Activated CD4-positive, alpha-beta T cell treated with anti-CD3 and anti-CD28 coated beads for 4 hours (primary cell): ENCODE data around the gene FLVCR1.
"Not testable (repeated sequence)": the region's sequence is repeated elsewhere in the genome, so short reads cannot be mapped to it uniquely, and the experiment has no call there.

Source experiments
- DNase-seq, 2 donors: peaks; one replicate each; pipeline ENCODE4 v3.0.0-alpha.2; 2020

Gene FLVCR1

DNA sequence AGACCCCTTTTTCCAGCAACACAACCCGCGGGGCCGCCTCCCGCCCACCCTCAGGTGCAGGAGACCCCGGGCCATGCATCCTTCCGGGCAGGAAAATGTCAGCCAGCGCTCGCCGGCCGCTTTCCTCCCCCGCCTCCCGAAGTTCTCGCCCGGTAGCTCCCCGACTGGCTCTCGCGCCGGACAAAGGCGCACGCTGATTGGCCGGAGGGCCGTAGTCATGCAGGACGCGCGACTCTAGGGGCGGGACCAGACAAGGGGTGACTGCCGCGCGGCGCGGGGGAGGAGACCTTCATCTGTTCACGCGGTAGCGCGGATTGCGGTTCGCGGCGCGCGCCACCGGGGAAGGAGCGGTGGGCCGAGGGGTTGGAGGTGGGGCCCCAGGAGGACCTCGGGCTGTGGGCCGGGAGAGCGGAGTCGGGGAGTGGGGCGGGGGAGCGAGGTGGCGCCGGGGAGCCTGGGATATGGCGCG is at the start of gene FLVCR1:
FLVCR1 (plus strand) TSS at position 284 of the 469 bp plus-strand sequence; CDS start at position 462, 178 bp downstream.
- DNase-seq: peak; percentile 86 to 89

DNA sequence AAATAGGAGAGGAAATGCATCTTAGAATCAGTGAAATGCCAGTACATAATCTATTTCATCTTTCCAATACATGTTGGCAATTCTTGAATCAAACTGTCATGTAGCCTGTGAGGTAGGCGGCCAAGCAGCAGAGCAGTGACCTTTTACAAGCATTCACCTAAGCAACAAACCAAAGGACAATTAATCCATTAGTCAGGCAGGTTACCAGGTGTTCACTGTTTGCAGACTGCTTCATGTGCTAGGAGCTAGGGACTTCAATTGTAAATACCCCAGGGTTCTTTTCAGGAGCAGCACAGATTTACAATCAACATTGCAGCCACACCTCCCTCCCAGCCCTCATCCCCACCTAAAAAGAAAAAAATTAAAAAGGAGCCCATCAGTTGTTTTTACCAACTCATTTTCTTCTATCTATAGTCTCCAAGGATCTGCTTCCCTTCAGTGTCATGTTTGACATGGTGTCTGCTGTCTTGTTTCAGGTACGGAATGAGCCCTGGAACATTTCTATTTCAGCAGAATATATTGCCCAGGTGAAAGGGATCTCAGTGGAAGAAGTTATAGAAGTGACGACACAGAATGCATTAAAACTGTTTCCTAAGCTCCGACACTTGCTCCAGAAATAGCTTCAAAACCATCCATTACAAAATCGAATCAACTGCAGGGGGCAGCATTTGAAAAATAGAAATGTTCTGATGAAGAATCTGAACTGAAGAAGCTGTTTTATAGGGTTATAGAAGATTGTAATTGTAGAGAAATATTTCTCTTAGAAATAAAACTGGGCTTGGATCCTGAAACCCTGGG is 43.3 kb upstream of the FLVCR1 start:
- no peak for DNase-seq

DNA sequence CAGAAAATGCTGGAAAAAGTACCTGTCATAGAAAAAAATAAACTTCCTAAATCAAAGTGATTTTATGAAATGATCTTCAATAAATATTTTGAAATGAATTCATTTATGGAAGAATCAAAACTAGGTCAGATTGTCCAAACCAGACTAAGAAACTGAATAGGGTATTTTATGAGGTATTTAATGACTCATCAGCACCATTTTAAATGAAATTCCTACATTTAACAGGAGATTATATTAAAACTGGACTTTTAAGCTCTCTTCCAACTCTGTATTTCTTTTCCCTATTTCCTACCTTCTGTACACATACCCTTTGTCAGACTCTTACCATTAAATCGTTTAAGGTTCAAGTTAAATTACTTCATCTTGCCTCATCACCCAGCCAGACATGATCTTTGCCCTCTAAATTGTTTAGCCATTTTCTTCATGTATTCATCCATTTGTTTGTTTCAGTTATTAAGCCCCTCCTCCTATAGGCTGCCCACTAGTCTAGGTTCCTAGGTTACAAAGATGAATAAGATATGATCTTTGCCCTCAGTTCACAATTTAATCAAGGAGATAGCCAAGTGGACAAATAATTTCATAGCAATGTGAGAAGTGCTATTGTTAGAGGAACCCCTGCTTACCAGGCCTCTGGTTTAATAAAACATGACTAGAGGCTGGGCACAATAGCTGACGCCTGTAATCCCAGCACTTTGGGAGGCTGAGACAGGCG is 41.4 kb upstream of the FLVCR1 start:
- DNase-seq: no peak

DNA sequence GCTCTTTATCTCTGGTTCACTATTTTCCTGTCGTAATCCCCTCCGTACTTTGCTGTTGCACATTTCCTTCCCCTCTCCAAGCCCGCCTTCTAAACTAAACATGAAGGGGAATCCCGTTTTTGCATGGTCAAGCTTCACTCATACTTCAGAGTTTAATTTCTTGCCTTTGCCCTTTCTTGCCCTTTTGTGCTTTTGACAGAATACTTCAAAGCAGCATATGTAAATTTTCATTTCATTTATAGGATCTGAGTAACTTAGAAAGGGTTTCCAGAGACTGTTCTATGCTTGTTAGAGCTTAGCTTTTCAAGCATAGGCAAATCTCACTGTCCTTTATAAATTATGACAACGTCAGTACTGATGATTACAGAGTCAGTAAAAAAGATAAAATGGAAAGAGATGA is 38.3 kb upstream of the FLVCR1 start:
- DNase-seq: no peak

DNA sequence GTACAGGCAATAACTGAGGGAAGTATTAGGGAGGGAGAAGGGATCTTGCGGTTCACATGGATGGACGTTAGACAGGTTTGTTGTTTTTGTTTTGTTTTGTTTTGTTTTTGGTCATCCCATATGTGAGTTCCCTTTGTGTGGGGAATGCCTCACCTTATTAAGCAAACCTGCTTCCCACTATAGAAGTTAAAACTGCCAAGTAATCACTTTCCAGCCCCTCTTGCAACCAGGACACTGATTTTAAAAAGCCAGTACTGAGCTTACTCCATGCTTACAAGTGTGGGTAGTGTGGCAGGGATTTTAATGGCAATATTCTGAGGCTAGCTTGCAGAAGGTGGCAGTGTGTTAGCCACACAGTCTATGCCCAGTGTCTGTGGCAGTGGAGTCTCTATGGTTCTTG is 37.1 kb upstream of the FLVCR1 start:
- no peak for DNase-seq

DNA sequence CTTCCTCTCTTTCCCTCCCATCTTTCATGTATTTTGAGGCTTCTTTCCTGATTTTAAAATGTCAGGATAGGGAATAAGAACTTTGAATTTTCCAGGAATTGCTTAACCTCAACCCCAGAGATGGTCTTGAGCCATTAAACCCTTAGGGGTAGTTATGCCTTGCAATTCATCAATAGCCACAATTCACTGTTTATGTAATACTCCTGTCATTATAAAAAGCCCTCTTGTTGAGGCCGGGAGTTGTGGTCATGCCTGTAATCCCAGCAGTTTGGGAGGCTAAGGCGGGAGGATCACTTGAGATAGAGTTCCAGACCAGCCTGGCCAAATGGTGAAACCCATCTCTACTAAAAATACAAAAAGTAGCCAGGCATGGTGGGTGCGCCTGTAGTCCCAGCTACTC is 35.1 kb upstream of the FLVCR1 start:
- no peak for DNase-seq

DNA sequence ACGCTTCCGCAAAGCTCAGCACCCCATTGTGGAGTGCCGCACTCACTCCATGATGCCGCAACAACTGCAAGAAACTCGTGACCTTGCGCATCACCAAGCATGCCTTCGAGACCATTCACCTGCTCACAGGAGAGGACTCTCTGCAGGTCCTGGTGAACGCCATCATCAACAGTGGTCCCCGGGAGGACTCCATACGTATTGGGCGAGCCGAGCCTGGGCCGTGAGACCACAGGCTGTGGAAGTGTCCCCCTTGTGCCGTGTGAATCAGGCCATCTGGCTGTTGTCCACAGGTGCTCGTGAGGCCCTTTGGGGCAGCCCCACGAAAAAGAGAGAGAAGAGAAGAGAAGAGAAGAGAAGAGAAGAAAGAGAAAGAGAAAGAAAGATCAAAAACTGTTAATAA is 33.9 kb upstream of the FLVCR1 start:
- no peak for DNase-seq

DNA sequence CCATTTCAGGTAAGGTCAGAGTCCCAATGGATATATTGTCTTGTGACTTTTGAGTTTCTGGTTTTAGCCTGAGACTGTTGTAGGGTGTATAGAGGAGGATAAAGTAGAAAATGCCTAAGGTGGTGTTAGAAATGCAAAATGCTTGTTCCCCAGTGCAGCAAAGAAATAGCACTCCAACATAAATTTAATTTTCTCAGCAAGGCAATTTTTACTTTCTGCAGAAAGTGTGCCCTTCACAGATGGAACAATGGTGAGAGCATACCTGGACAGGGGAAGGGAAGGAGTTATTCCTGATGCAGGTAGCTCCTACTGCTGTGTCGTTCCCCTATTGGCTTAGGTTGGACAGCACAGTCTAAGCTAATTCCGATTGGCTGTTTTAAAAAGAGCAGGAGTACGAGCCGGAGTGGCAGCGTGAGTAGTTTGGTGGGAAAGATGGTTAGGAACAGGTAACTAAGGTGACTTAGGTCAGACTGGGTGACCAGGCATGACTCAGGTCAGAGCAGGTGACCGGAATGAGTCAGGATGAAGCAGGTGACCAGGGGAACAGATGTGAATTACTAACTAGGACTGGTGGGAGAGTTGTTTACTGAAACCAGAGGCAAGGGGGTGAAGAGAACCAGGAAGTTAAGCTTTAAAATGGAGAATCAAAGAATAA is 32.1 kb upstream of the FLVCR1 start:
- DNase-seq: no peak

DNA sequence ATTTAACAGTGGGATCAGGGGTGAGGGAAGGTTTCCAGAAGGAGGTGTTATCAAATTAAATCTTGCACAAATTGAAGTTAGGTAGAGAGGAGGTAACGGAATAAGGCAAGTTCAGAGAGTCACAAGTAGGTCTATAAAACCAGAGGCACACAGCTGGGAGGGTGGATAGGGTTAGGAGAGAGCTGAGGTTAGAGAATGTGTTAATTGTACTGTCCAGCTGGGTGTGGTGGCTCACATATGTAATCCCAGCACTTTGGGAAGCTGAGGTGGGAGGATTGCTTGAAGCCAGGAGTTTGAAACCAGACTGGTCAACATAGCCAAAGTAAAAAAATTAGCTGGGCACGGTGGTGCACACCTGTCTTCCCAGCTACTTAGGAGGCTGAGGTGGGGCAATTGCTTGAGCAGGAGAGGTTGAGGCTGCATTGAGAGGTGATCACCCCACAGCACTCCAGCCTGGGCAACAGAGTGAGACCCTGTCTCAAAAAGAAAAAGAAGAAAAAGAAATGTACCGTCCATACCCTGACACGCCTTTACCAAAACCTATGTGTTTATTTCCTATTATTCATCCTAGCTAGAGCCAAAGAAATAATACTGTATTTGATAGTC is 30.8 kb upstream of the FLVCR1 start:
- DNase-seq: no peak

DNA sequence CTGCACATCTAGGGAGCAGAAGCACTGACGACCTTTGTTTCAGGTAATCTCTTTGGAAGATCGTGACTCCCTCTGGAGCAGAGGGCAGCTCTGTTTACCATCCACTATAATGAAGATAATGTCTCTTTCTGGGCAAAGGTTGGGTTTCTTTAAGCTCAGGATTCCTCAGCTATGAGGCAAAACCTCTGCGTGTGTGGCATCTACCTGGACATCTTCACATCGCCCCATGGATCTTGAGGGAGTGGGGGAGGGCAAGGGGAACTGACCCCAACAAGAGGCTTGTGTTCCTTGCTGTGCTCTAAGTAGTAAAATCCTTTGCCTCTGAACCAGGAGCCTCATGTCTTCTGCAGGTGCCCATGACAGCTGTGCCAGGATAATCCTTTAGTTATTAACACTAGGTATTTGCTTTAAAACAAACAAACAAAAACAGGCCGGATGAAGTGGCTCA is 30.2 kb upstream of the FLVCR1 start:
- DNase-seq: no peak

DNA sequence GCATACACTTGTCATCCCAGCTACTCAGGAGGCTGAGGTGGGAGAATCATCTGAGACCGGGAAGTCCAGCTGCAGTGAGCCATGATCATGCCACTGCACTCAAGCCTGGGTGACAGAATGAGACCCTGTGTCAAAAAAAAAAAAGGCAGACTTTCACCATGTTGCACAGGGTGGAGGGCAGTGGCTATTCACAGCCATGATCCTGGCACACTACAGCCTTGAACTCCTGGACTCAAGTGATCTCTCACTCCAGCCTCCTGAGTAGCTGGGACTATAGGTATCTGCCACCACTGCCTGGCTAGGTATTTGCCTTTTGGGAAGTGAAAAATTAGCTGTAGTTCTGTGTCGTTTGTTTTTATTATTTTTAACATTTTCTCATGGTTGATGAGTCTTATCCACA is 29.7 kb upstream of the FLVCR1 start:
- no peak for DNase-seq

DNA sequence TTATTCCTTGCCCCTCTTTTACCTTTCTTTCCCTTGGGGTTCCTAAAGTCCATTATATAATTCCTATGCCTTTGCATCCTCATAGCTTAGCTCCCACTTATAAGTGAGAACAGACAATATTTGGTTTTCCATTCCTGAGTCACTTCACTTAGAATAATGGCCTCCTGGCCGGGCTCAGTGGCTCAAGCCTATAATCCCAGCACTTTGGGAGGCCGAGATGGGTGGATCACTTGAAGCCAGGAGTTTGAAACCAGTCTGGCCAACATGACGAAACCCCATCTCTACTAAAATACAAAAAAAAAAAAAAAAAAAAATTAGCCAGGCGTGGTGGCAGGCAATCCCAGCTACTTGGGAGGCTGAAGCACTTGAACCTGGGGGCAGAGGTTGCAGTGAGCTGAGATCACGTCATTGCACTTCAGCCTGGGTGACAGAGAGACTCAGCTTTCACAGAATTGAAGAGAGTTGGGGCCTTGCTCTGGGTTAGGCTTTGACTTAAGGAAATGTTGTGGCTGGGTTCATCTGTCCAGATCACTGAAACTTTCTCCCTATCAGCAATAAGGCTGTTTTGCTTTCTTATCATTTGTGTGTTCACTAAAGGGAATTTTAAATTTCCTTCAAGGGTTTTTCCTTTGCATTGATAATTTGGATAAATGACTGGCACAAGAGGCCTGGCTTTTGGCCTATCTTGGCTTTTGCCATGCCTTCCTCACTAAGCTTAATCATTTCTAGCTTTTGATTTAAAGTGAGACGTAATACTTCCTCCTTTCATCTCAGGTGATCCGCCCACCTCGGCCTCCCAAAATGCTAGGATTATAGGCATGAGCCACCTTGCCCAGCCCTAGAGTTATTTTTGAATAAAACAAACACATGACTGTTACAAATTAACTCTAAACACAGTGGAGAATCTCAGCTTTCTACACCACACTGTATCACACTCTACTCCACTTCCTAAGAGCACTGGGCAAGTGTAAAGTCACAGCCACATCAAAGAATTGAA is 24.6 kb upstream of the FLVCR1 start:
- DNase-seq: not testable (repeated sequence)

DNA sequence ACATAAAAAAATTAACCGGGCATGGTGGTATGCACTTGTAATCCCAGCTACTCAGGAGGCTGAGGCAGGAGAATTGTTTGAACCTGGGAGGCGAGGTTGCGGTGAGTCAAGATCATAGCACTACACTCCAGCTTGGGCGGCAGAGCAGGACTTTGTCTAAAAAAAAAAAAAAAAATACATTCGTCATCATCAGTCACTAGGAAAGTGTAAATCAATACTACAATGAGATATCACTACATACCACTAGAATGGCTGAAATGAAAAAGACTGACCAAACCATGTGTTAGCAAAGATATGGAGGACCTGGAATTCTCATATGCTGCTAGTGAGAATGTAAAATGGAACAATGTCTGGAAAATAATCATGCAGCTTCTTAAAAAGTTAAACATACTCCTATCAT is 19.9 kb upstream of the FLVCR1 start:
- no peak for DNase-seq

DNA sequence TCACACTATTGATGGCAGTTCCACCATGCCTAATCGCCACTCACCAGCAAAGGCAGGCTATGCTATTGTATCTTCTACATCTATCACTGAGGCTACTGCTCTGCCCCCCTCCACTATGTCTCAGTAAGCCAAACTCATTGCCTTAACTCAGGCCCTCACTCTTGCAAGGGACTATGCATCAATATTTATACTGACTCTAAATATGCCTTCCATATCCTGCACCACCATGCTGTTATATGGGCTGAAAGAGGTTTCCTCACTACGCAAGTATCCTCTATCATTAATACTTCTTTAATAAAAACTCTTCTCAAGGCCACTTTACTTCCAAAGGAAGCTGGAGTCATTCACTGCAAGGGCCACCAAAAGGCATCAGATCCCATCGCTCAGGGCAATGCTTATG is 13.6 kb upstream of the FLVCR1 start:
- not testable (repeated sequence) for DNase-seq

DNA sequence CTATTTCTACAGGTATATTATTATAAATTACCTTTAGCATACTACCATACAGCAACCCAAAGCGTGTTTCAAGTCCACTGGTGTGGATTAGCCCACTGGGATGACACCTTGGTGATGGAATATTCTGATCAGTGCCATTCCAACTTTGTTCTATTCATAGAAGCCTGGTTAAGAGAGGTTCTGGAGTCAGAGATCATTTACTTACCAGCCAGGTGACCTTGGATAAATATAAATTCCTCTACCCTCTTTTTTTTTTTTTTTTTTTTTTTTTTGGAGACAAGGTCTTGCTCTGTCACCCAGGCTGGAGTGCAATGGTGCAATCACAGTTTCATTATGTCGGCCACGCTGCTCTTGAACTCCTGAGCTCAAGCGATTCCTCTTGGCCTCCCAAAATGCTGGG is 10.5 kb upstream of the FLVCR1 start, which contains the start of gene SPATA45:
SPATA45 (minus strand) TSS at position 101 of the 400 bp plus-strand sequence. CDS start 11,500 bp downstream, outside the sequence.
- no peak for DNase-seq

DNA sequence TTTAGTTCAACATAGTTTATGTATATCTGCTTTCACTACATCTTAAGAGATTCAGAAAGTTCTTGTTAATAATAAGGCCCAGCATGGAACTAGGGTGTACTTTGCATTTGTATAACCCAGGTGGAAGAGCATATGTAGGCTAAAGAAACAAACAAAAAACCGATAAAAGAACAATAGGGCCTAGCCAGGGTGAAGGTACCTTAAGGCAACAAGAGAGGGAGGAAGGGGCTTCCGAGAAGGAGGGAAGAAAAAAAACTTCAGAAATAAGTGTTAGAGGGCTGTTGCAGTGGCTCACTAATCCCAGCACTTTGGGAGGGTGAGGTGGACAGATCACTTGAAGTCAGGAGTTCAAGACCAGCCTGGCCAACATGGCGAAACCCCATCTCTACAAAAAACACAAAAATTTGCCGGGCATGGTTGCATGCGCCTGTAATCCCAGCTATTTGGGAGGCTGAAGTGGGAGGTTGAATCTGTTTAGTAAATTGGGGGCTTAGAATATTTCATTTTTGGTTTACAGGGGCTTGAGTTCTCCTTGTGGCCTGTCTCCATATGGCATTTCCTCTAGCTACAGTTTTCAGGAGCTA is 5.9 kb upstream of the FLVCR1 start:
- DNase-seq: no peak

DNA sequence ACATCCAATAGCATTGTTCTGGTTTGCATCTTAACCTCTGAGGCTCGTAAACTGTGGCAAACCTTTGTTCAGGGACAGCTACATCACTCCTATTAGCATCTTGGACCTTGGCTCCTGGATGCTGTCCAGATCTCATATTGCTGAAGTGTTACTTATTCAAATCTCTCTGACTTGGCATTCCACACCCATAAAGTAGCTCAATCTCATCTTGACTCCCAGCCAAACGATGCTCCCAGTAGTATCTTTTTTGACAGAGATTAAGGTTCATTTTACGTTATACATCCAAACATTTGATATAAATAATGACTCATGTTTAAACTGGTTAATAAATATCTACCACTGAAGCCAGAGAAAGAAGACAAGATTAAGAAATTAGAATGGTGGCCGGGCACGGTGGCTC is 4.4 kb upstream of the FLVCR1 start:
- DNase-seq: no peak

DNA sequence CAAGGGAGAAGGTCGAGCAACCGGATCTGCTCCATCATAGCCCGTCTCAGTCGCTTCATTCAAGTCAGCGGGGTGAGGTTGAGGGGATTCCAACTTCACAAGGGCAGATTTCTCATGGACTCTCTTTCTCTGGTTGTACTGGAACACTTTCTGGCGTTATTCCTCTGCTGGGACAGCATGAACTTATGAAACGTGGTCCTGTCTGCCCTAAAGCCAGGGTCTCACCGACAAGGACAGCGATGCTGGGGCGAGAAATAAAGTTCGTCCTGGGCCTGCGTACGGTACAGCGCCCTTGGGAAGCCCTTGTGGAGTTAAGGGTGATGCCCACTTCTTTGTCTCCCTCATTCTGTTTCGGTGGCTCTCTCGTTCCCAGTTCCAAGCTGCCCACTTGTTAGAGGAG is 1.3 kb upstream of the FLVCR1 start:
- no peak for DNase-seq

DNA sequence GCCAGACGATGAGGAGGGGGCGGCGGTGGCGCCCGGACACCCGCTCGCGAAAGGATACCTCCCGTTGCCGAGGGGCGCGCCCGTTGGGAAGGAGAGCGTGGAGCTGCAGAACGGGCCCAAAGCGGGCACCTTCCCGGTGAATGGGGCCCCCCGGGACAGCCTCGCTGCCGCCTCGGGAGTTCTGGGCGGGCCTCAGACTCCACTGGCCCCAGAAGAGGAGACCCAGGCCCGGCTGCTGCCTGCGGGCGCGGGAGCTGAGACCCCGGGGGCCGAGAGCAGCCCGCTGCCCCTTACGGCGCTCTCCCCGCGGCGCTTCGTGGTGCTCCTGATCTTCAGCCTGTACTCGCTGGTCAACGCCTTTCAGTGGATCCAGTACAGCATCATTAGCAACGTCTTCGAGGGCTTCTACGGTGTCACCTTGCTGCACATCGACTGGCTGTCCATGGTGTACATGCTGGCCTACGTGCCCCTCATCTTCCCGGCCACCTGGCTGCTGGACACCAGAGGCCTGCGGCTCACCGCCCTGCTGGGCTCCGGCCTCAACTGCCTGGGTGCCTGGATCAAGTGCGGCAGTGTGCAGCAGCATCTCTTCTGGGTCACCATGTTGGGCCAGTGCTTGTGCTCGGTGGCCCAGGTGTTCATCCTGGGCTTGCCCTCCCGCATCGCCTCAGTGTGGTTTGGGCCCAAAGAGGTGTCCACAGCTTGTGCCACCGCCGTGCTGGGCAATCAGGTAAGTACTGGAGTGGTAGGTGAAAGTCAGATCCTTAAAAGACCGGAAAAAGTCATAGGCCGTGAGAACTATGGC is 588 bp downstream of the FLVCR1 start:
- DNase-seq: peak; percentile 12 to 14
